Parathyroid adenoma (tissue), 2 donors: ENCODE data around the gene C11orf98.

Experiments used
- H2AFZ ChIP-seq: fragments of 300-600 bp; sonication (generic); one replicate; pipeline ENCODE4 v1.7.0; 2017; ENCODE audit warnings: antibody characterized with exemption, mild to moderate bottlenecking
- H3K27ac ChIP-seq: fragments of 300-600 bp; sonication (generic); one replicate; pipeline ENCODE4 v1.7.0; 2017
- H3K27me3 ChIP-seq: fragments of 300-600 bp; sonication (generic); one replicate; pipeline ENCODE4 v1.7.0; 2017; ENCODE audit warnings: low read length; ENCODE audit not compliant: control insufficient read depth, insufficient read depth
- H3K36me3 ChIP-seq: fragments of 300-600 bp; sonication (generic); one replicate; pipeline ENCODE4 v1.7.0; 2017; ENCODE audit warnings: low read length; ENCODE audit not compliant: control insufficient read depth, insufficient read depth
- H3K4me1 ChIP-seq: fragments of 300-600 bp; sonication (generic); one replicate; pipeline ENCODE4 v1.7.0; 2017; ENCODE audit warnings: control low read depth
- H3K4me2 ChIP-seq: fragments of 300-600 bp; sonication (generic); one replicate; pipeline ENCODE4 v1.7.0; 2017; ENCODE audit warnings: low read length
- H3K4me3 ChIP-seq: fragments of 300-600 bp; sonication (generic); one replicate; pipeline ENCODE4 v1.7.0; 2017; ENCODE audit warnings: low read depth, low read length
- H3K79me2 ChIP-seq: fragments of 300-600 bp; sonication (generic); one replicate; pipeline ENCODE4 v1.7.0; 2017; ENCODE audit warnings: control low read depth
- H3K9ac ChIP-seq: fragments of 300-600 bp; sonication (generic); one replicate; pipeline ENCODE4 v1.7.0; 2017; ENCODE audit warnings: mild to moderate bottlenecking
- H3K9me3 ChIP-seq: fragments of 300-600 bp; sonication (generic); one replicate; pipeline ENCODE4 v1.7.0; 2017; ENCODE audit warnings: low read length; ENCODE audit not compliant: control insufficient read depth
- TF ChIP-seq, protein P1 (sequence below): fragments of 300-600 bp; sonication (generic); IDR thresholded peaks from one replicate; pipeline ENCODE4 v1.7.0; 2017; ENCODE audit warnings: antibody characterized with exemption, mild to moderate bottlenecking
- donor health status: primary hyperparathyroidism.

C11orf98 gene

DNA sequence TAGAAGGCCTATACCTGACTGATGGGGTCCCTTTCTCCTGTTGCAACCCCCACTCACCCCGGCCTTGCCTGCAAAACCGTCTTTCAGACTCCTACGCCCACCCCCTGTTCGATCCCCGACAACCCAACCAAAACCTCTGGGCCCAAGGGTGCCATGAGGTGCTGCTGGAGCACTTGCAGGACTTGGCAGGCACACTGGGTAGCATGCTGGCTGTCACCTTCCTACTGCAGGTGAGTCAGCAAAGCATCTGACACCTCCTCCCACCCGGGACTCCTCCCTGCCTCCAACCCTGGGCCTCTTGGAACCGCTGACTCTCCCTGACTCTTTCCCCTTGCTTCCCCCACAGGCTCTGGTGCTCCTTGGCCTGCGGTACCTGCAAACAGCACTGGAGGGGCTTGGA, 50.7 kb downstream of the C11orf98 start:
- Histone ChIP-seq H3K27me3 (no peaks in the 10 kb centered on the region), H3K27ac (peak overlapping the region; percentile 83)

GRCh38 chr11:62613291-62613778, 51.7 kb downstream of the C11orf98 start:
- Histone ChIP-seq H3K4me2 (peak overlapping the region; percentile 40), H3K27me3 (no peaks in the 10 kb centered on the region), H3K9ac (no peak overlapping the region), H3K4me1 (no peaks in the 10 kb centered on the region), H3K27ac (peak overlapping the region; percentile 83), H3K79me2 (no peaks in the 10 kb centered on the region), H3K9me3 (no peaks in the 10 kb centered on the region), H3K4me3 (no peak overlapping the region), H2AFZ (peak overlapping the region; percentile 73), H3K36me3 (no peaks in the 10 kb centered on the region)
- TF ChIP-seq, protein P1, sequence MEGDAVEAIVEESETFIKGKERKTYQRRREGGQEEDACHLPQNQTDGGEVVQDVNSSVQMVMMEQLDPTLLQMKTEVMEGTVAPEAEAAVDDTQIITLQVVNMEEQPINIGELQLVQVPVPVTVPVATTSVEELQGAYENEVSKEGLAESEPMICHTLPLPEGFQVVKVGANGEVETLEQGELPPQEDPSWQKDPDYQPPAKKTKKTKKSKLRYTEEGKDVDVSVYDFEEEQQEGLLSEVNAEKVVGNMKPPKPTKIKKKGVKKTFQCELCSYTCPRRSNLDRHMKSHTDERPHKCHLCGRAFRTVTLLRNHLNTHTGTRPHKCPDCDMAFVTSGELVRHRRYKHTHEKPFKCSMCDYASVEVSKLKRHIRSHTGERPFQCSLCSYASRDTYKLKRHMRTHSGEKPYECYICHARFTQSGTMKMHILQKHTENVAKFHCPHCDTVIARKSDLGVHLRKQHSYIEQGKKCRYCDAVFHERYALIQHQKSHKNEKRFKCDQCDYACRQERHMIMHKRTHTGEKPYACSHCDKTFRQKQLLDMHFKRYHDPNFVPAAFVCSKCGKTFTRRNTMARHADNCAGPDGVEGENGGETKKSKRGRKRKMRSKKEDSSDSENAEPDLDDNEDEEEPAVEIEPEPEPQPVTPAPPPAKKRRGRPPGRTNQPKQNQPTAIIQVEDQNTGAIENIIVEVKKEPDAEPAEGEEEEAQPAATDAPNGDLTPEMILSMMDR, result no peak

More for the DNA sequence above, 50.7 kb downstream of the C11orf98 start:
- Histone ChIP-seq H3K9me3 (no peaks in the 10 kb centered on the region), H3K4me1 (no peaks in the 10 kb centered on the region), H3K4me3 (no peak overlapping the region), H3K9ac (no peak overlapping the region), H3K4me2 (no peak overlapping the region), H3K36me3 (no peaks in the 10 kb centered on the region), H3K79me2 (no peaks in the 10 kb centered on the region), H2AFZ (no peak overlapping the region)
- TF ChIP-seq, protein P1, result no peak
